ENCODE results near the gene DPF3.

- TF ChIP-seq CTCF (IDR thresholded peaks at IDR 0.05; ENCODE audit: low read length), result no peak
- no peak for TF ChIP-seq EZH2 (optimal IDR thresholded peaks at IDR 0.05; ENCODE audit: low read depth, low read length)
- TF ChIP-seq EZH2phosphoT487 (IDR thresholded peaks at IDR 0.05; ENCODE audit: low read length), result no peak
Observed at GRCh38 chr14:72876005-72876709, 17.7 kb downstream of the DPF3 start.
